ENCODE measurements around the gene DAD1.
"Not testable (repeated sequence)": the region's sequence is repeated elsewhere in the genome, so short reads cannot be mapped to it uniquely, and the experiment has no call there.

The DAD1 gene

DNA sequence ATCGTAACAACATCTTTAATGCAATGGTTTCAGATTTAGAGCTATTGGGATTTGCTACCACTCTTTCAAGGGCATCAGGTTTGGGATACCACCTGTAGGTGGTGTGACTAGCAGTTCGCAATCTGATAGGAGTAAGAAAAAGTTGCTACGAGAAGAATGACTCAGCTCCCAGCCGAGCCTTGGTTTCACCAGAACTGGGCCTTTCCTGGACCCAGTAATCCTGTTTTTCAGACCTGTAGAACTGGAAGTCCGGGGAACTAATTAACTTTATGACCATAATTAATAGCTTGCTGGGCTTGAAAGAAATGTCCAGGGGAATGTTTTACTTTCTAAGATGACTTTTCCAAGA, 9.8 kb upstream of the DAD1 start:
- DNase-seq (ENCODE audit: low spot score), result peak; percentile 73

GRCh38 chr14:22598099-22598895, 9.3 kb upstream of the DAD1 start, which contains the start of gene ABHD4:
Gene ABHD4, plus strand, starts transcription at chr14:22598300. Its CDS starts 7 bp downstream, at chr14:22598307.
- DNase-seq (ENCODE audit: low spot score), result peak; percentile 39

- no peak for DNase-seq (ENCODE audit: low spot score)
Observed at GRCh38 chr14:22597771-22598098, 8.7 kb upstream of the DAD1 start.

- DNase-seq (ENCODE audit: low spot score), result no peak
Observed at GRCh38 chr14:22597265-22597664, 8.2 kb upstream of the DAD1 start.

GRCh38 chr14:22596354-22596879, 7.4 kb upstream of the DAD1 start:
- DNase-seq (ENCODE audit: low spot score), result no peak

GRCh38 chr14:22594156-22594716, 5.2 kb upstream of the DAD1 start:
- DNase-seq (ENCODE audit: low spot score), result no peak

DNA sequence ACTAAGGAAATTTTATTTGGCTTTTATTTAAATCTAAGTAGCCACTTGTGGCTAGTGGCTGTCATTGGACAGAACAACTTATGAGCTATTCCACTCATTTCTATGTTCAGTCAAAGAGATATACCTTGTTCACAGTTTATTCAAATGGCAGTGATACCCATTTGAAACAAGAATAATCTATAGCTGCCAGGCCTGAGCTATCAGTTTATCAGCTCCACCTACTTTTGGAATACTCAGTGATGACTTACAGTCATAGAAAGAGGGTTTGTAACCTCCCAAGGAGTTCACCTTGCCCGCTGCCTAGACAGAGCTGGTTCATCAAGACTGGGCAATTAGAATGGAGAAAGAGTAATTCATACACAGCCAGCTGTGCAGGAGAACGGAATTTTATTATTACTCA, 4.6 kb upstream of the DAD1 start:
- DNase-seq (ENCODE audit: low spot score), result no peak

DNA sequence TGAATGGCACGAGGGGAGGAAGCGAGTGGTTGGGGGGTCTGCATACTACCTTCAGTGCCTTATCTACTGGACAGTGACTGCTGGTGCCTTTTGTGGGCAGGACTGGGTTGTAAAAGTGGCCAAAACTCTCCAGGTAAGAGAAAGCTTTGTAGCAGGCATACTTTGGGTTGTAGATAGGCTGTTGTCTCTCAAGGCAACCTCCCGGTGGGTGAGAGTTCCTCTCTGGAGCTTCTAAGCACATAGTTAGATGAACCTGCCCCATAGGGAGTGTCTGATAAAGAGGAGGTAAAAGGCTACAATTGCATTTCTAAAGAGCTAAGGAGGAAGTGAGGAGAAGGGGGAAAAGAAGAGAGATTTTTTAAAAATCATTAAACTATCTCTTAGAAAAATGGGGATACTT, 4.2 kb upstream of the DAD1 start:
- no peak for DNase-seq (ENCODE audit: low spot score)

DNA sequence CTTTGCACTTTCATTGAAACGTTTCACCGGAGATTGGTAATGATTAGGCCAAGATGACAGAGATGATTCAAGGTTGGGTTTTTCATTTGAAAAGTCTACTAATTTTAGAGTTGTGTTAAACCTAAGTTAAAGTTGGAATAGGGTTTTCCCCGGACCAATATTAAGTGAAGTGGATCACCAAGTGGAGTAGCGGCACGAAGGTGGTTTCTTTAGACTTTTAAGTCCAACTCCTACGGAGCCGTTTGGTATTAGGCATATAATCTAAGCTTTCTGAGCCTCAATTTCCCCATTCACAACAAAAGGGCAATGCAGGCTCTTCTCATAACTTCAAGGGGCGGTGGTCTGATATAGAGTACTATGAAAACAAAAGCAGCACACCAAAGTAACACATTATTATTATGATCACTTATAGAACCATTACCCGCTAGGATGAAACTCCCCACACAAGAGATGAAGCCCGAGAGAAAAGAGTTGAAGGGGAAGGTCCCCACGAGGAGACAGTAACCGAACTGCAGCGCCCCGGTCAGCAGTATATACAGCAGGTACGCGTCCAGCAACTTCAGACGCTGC, 413 bp downstream of the DAD1 start:
- no peak for DNase-seq (ENCODE audit: low spot score)

DNA sequence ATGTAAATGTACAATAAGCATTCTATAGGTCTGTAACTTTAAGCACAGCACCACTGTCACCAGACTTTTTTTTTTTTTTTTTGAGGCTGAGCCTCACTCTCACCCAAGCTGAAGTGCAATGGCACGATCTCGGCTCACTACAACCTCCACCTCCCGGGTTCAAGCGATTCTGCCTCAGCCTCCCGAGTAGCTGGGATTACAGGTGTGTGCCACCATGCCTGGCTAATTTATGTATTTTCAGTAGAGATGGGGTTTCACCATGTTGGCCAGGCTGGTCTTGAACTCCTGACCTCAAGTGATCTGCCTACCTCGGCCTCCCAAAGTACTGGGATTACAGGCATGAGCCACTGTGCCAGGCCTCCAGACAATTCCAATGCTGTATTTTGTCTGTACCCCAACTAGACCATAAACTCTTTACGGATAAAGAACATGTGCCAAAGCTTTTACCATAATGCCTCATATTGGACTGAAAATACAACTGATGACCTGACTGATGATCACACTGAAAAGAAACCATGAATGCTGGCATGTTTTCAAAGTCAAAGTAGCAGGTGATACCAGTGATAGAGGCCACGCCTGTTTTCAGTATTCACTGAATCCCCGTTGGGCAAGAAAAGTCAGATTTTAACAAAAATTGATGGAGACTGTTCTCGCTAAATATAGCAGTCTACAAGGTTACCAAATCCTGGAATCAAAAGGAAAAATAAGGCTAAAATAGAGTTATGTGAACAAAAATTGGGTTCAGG, 1.2 kb downstream of the DAD1 start:
- not testable (repeated sequence) for DNase-seq (ENCODE audit: low spot score)

- DNase-seq (ENCODE audit: low spot score), result no peak
Observed at GRCh38 chr14:22587247-22587646, 1.8 kb downstream of the DAD1 start.

DNA sequence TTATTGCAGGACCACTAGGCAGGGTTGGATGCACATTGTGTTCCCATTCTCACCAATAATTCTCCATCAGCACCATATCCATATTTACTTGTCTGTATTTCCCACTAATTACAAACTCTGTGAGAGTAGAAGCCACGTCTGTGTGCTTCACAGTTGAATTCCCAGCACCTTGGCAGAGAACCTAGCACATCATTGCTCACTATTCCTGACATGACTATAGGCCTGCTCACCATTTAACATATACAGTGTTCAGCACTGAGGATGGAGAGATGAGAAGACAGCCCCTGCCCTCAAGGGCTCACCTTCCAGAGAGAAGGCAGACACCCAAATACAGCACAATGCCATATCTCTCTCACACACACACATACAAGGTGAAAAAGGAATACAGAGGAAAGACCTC, 5.0 kb downstream of the DAD1 start:
- no peak for DNase-seq (ENCODE audit: low spot score)

GRCh38 chr14:22580625-22581024, 8.4 kb downstream of the DAD1 start:
- DNase-seq (ENCODE audit: low spot score), result no peak

- DNase-seq (ENCODE audit: low spot score), result no peak
Observed at GRCh38 chr14:22579881-22580280, 9.1 kb downstream of the DAD1 start.

- DNase-seq (ENCODE audit: low spot score), result no peak
Observed at GRCh38 chr14:22579236-22579635, 9.8 kb downstream of the DAD1 start.

DNA sequence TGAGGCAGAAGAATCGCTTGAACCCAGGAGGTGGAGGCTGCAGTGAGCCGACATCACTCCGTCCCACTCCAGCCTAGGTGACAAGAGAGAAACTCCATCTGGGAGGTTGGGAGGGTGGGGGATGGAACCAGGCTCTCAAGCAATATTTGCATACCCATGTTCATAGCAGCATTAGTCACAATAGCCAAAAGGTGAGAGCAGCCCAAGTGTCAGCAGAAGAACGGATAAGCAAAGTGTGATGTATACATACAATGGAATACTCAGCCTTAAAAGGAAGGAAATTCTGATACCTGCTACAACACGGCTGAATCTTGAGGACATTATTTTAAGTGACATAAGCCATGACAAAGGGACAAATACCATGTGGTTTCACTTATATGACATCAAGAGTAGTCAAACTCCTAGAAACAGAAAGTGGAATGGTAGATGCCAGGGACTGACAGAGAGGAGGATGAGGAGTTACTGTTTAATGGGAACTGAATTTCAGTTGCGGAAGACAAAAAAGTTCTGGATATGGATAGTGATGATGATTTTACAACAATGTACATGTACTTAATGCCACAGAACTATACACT, 11.6 kb downstream of the DAD1 start:
- DNase-seq (ENCODE audit: low spot score), result no peak

- DNase-seq (ENCODE audit: low spot score), result no peak
Observed at GRCh38 chr14:22573804-22574203, 15.2 kb downstream of the DAD1 start.

- DNase-seq (ENCODE audit: low spot score), result no peak
Observed at GRCh38 chr14:22572562-22573058, 16.4 kb downstream of the DAD1 start.

- DNase-seq (ENCODE audit: low spot score), result peak; percentile 92
Observed at GRCh38 chr14:22570132-22570949, 18.7 kb downstream of the DAD1 start.

- no peak for DNase-seq (ENCODE audit: low spot score)
Observed at GRCh38 chr14:22569737-22570131, 19.3 kb downstream of the DAD1 start.

DNA sequence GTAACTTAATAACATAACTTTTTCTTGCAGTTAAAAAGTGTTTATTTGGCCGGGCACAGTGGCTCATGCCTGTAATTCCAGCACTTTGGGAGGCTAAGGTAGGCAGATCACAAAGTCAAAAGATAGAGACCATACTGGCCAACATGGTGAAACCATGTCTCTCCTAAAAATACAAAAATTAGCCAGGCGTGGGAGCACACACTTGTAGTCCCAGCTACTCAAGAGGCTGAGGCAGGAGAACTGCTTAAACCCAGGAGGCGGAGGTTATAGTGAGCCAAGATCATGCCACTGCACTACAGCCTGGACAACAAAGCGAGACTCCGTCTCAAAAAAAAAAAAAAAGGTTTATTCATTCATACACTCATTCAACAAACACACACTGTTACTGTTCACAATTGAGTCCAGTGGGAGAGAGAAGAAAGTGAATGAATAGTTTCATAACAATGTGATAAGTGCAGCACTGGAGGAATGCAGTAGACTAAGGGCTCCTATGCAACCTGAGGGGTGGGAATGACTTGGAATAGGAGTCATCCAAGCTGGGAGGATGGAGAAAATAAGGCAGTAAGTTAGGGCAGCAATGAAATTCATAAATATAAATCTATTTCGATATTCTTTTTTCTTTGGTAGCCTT, 19.8 kb downstream of the DAD1 start:
- no peak for DNase-seq (ENCODE audit: low spot score)

Measured in SW480 (cell line).